NCI-H82 (cell line): ENCODE measurements around the gene ZNF215.
"Not testable (repeated sequence)": the region's sequence is repeated elsewhere in the genome, so short reads cannot be mapped to it uniquely, and the experiment has no call there.

Source experiments
- DNase-seq: peaks from one replicate; lab custom pipeline; 2025; lab: John Stamatoyannopoulos, UW

Gene ZNF215

DNA sequence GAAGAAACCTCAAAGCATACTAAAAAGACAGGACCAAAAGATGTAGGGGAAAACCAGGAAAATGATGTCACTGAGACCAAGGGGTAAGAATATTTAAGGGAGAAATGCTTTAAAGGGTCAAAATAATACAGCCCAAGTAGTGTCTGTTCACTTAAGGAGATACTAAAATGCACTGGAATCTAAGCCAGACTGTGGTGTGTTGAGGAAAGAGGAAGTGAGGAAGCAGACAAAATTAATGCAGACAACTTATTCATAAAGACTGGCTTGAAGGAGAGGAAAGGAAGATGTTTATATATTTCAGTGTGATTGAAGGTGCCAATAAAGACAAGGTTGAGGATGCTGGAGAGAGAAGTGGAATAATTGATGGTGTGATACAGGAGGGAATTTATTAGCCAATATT lies 15.7 kb downstream of the ZNF215 start:
- no peak for DNase-seq

- DNase-seq: no peak
Observed at GRCh38 chr11:6943131-6943530, 16.9 kb downstream of the ZNF215 start.

- not testable (repeated sequence) for DNase-seq
Observed at GRCh38 chr11:6954248-6954647, 28.0 kb downstream of the ZNF215 start.

DNA sequence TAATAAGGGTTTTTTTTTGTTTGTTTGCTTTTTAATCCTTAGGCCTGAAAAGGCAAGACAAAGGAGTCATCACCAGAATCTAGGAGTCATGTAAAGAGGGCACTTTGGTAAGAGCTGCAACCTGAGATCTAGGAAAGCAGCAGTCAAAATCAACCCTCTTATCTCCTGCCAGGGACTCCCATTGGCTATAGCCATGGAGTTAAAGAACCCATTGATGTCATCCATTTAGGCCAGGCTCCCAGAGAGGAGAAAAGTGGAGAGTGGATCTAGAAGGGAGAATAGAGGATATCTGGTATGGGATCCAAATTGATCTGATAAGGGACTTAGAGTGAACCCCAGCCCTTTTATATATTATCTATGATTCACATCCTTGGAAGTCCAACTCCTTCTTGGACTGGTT lies 35.9 kb downstream of the ZNF215 start:
- DNase-seq: no peak

DNA sequence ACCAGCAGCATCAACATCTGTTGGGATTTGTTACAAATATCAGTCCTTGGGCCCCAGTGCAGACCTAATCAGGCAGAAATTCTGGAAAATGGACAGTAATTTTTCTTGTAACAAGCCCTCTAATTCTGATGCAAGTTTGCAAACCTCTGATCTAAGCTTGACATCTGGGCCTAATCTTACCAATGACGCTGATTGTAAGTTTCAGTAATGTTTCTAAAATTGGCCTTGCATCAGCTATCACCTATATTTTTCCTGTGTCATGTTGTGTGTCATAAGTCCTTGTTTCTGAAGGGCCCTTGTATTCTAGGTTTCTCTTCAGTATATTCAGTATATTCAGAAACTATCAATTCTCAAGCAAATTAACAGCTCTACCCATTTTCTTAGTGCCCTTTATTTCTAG lies 36.4 kb downstream of the ZNF215 start:
- DNase-seq: no peak

DNA sequence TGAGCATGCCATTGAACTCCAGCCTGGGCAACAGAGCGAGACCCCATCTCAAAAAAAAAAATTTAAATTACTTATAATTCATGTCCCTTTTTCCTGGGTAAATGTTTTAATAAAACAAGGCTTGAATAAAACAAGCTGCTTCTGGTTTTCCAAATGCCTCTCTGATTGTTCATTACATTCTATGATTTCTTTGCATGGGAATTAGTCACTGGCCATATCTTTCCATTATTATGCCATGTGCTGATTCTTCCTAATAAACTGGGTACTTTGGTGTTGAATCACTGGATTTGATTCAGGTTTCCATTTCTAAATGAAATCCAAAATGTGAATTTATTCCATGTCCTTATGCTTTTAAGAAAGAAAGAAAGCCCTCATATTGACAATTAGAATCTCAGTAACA lies 42.6 kb downstream of the ZNF215 start:
- no peak for DNase-seq

DNA sequence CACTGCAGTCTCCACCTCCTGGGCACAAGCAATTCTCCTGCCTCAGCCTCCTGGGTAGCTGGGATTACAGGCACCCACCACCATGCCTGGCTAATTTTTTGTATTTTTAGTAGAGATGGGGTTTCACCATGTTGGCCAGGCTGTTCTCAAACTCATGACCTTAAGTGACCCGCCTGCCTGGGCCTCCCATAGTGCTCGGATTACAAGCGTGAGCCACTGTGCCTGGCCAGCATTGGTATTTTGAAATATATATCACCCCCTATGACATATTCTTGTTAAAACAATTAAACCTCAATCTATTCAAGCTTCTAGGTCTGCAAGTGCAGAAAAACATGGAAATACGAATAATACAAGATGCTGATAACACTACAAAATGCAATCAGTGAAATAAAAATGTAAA lies 43.6 kb downstream of the ZNF215 start:
- DNase-seq: not testable (repeated sequence)

- DNase-seq: no peak
Observed at GRCh38 chr11:6979365-6979764, 53.1 kb downstream of the ZNF215 start.

GRCh38 chr11:6986487-6986886 lies 60.3 kb downstream of the ZNF215 start:
- no peak for DNase-seq

GRCh38 chr11:6988506-6988905 lies 62.3 kb downstream of the ZNF215 start:
- no peak for DNase-seq

DNA sequence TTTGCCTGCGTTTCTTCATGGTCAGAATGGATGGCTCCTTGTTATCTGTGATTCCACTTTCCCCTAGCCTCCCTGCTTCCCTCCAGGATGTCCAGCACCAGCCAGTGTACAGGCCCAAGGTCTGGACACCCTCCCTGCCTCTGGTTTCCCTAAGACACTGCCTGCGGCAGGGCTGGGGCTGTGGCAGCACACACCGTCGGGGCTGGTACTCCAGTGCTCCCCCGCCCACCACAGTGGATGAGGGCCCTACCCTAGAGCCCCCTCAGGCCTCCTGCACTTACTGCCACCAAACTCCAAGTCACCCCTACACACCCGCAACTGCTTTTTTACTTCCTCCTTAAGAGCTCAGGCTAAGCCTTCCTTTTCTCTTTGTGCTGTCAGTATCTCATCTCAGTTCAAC lies 65.0 kb downstream of the ZNF215 start:
- no peak for DNase-seq

- DNase-seq: no peak
Observed at GRCh38 chr11:6992026-6992425, 65.8 kb downstream of the ZNF215 start.

- DNase-seq: no peak
Observed at GRCh38 chr11:6992457-6993417, 66.5 kb downstream of the ZNF215 start.

DNA sequence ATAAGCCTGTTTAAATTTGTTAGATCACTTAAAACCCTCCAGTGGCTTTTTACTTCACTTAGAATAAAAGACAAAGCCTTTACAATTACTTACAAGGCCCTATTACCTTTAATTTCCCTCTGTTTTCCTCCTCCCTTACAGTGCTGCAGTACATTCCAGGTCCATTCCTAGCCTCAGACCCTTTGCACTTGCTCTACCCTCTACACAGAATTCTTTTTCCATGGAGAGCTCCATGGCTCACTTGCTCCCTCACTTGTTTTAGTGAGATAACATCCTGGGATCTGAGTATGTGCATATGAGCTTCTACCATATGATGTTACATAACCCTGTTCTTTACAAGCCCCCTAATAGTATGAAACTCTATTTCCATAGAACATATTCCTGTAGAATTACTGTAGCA lies 69.5 kb downstream of the ZNF215 start:
- DNase-seq: no peak

DNA sequence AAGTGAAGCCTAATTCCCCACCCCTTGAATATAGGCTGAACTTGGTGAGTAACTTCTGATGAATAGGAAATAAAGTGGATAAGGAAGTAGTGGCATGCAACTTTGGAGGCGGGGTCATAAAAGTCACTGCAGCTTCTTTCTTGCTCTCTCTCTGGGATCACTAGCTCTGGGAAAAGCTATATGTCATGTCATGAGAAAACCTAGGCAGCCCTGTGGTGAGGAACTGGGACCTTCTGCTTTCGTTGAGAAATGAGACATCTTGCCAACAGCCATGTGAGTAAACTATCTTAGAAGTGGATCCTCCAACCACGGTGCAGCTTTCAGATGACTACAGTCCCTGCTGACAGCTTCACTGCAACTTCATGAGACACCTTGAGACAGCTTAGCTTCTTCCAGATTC lies 78.3 kb downstream of the ZNF215 start:
- no peak for DNase-seq
